ENCODE measurements around the gene RSBN1L.

DNA sequence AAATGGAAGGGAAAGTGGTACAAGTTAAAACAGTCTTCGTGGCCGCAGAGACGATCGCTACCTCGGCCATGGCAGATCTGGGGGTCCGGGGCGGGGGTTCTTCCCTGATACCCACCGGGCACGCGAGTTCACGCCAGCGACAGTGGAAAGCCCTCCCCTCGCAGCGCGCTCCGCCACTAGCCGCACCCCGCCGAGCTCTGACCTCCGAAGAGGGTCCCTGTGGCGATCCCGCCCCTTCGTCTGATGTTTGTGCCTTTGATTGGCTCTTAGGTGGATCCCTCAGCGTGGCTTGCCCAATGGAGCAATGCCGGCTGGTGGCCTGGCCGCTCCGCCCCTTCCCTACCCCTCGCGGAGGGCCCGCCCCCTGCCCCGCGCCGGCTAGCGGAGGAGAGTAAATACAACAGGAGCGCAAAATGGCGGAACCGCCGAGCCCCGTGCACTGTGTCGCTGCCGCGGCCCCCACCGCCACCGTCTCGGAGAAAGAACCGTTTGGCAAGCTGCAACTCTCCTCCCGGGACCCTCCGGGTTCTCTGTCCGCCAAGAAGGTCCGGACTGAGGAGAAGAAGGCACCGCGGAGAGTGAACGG lies at the start of gene RSBN1L:
- TF ChIP-seq CTCF (conservative IDR thresholded peaks at IDR 0.05; ENCODE audit: low read length) (peak; percentile 35; the same call in 1 of the 2 replicates), EZH2phosphoT487 (IDR thresholded peaks at IDR 0.05; ENCODE audit: borderline replicate concordance) (no peak)
